IMR-90 (cell line): ENCODE data around the gene AOPEP. TPM values are rescaled to one million over a fixed set of nuclear protein-coding genes. Genes with fewer than 3 reads are reported as not detected.

Source experiments
- ATAC-seq: fragments of 200-7000 bp; cut with Tn5 transposase; 2 replicates; pipeline ENCODE4 v1.9.1; 2020; ENCODE audit warnings: low read depth, mild to moderate bottlenecking, moderate library complexity
- BruUV-seq: library from RNA; stranded (reverse); fragments of 400-500 nt; replicated peaks from 2 replicates; lab custom pipeline; 2021; lab: Mats Ljungman, UMichigan
- CTCF ChIA-PET: fragments of 300-600 bp; formaldehyde crosslinking; extraction: SDS; loops from one replicate; lab custom pipeline; 2021; ENCODE audit warnings: antibody characterized with exemption; lab: Yijun Ruan, JAX
- POLR2A ChIA-PET: fragments of 300-600 bp; sonication (Branson Sonifier 250); formaldehyde crosslinking; loops from one replicate; lab custom pipeline; 2022; ENCODE audit warnings: antibody characterized with exemption; ENCODE audit not compliant: unreplicated experiment; lab: Charles Lee
- DNase-seq: peaks from one replicate; pipeline ENCODE4 v3.0.0; 2013
- H2AFZ ChIP-seq: replicated peaks from 2 replicates; pipeline ENCODE3; 2013; ENCODE audit warnings: low read length, mild to moderate bottlenecking; ENCODE audit not compliant: poor library complexity
- H2AK5ac ChIP-seq: 2 replicates; pipeline ENCODE4 v1.6.1; 2013; ENCODE audit warnings: low read depth, low read length, inconsistent platforms
- H2AK9ac ChIP-seq: replicated peaks from 2 replicates; pipeline ENCODE3; 2013; ENCODE audit warnings: mild to moderate bottlenecking, low read depth, low read length, moderate library complexity; ENCODE audit not compliant: poor library complexity
- H2BK120ac ChIP-seq: 2 replicates; pipeline ENCODE4 v1.6.1; 2013; ENCODE audit warnings: low read depth, low read length, inconsistent platforms
- H2BK15ac ChIP-seq: 3 replicates; pipeline ENCODE4 v1.6.1; 2013; ENCODE audit warnings: low read depth, low read length, inconsistent platforms
- H2BK20ac ChIP-seq: 2 replicates; pipeline ENCODE4 v1.6.1; 2013; ENCODE audit warnings: low read depth, mild to moderate bottlenecking, inconsistent platforms, low read length, moderate library complexity
- H2BK5ac ChIP-seq: 2 replicates; pipeline ENCODE4 v1.6.1; 2013; ENCODE audit warnings: mild to moderate bottlenecking, low read depth, low read length, inconsistent platforms; ENCODE audit not compliant: poor library complexity, severe bottlenecking
- H3K14ac ChIP-seq: replicated peaks from 2 replicates; pipeline ENCODE4 v1.6.1; 2013; ENCODE audit warnings: low read depth, low read length, inconsistent platforms
- H3K18ac ChIP-seq: 2 replicates; pipeline ENCODE4 v1.6.1; 2013; ENCODE audit warnings: low read depth, low read length, control low read depth
- H3K23ac ChIP-seq: 2 replicates; pipeline ENCODE4 v1.6.1; 2013; ENCODE audit warnings: low read depth, low read length, inconsistent platforms
- H3K27ac ChIP-seq: 2 replicates; pipeline ENCODE4 v1.5.1; 2013; ENCODE audit warnings: mild to moderate bottlenecking, control low read depth, low read length; ENCODE audit not compliant: insufficient read depth
- H3K27me3 ChIP-seq: 2 replicates; pipeline ENCODE4 v1.6.1; 2013; ENCODE audit warnings: low read length; ENCODE audit not compliant: control insufficient read depth, insufficient read depth
- H3K36me3 ChIP-seq: 2 replicates; pipeline ENCODE4 v1.6.1; 2013; ENCODE audit warnings: low read length, mixed read lengths; ENCODE audit not compliant: control insufficient read depth, insufficient read depth
- H3K4ac ChIP-seq: 2 replicates; pipeline ENCODE4 v1.6.1; 2013; ENCODE audit warnings: low read depth, low read length, inconsistent platforms
- H3K4me1 ChIP-seq: 2 replicates; pipeline ENCODE4 v1.6.1; 2013; ENCODE audit warnings: low read length, mixed read lengths; ENCODE audit not compliant: control insufficient read depth, insufficient read depth
- H3K4me2 ChIP-seq: 2 replicates; pipeline ENCODE4 v1.6.1; 2013; ENCODE audit warnings: low read depth, mild to moderate bottlenecking, control low read depth, low read length, moderate library complexity
- H3K4me3 ChIP-seq: 2 replicates; pipeline ENCODE4 v1.5.1; 2013; ENCODE audit warnings: low read depth, mild to moderate bottlenecking, control low read depth, low read length, moderate library complexity; ENCODE audit not compliant: insufficient read depth
- H3K56ac ChIP-seq: 2 replicates; pipeline ENCODE4 v1.6.1; 2013; ENCODE audit warnings: low read length, inconsistent platforms; ENCODE audit not compliant: insufficient read depth; ENCODE audit errors: extremely low read depth
- H3K79me1 ChIP-seq, 2 experiments: 2 replicates each; pipeline ENCODE4 v1.6.1; 2013; ENCODE audit warnings: low read length in 2 of 2, inconsistent platforms in 1 of 2, low read depth in 1 of 2
- H3K9ac ChIP-seq: 2 replicates; pipeline ENCODE4 v1.6.1; 2013; ENCODE audit warnings: low read depth, low read length, control low read depth
- H3K9me1 ChIP-seq: 2 replicates; pipeline ENCODE4 v1.6.1; 2013; ENCODE audit warnings: low read length, inconsistent platforms; ENCODE audit not compliant: insufficient read depth
- H3K9me3 ChIP-seq: 2 replicates; pipeline ENCODE4 v1.6.1; 2013; ENCODE audit warnings: low read length; ENCODE audit not compliant: control insufficient read depth, insufficient read depth
- H4K20me1 ChIP-seq: 2 replicates; pipeline ENCODE4 v1.6.1; 2013; ENCODE audit warnings: low read length, inconsistent platforms; ENCODE audit not compliant: insufficient read depth
- H4K5ac ChIP-seq: 2 replicates; pipeline ENCODE4 v1.6.1; 2013; ENCODE audit warnings: mild to moderate bottlenecking, low read depth, low read length, control low read depth
- H4K8ac ChIP-seq, 2 experiments: 2 replicates each; pipeline ENCODE4 v1.6.1; 2013; ENCODE audit warnings: low read depth in 2 of 2, low read length in 2 of 2, control low read depth in 1 of 2, inconsistent platforms in 1 of 2
- H4K91ac ChIP-seq: 2 replicates; pipeline ENCODE4 v1.6.1; 2013; ENCODE audit warnings: low read depth, low read length, inconsistent platforms; ENCODE audit not compliant: insufficient read depth
- CTCF ChIP-seq: conservative IDR thresholded peaks from 2 replicates; pipeline ENCODE4 v1.5.1; 2012; ENCODE audit warnings: mild to moderate bottlenecking, low read depth, low read length, improper control_type of control experiment
- FOS ChIP-seq: fragments of 150-350 bp; IDR thresholded peaks from 2 replicates; pipeline ENCODE4 v1.6.1; 2016; ENCODE audit warnings: low read depth, low read length
- RAD21 ChIP-seq: IDR thresholded peaks from 2 replicates; pipeline ENCODE4 v1.6.1; 2012; ENCODE audit warnings: low read length, improper control_type of control experiment
- RFX5 ChIP-seq: IDR thresholded peaks from 2 replicates; pipeline ENCODE4 v1.8.0; 2012; ENCODE audit warnings: low read depth, mild to moderate bottlenecking, low read length, moderate library complexity
- WGBS, 2 experiments: methylation state at CpG; one replicate each; pipeline versions ENCODE4 v1.1.5 to v1.1.7; 2013; ENCODE audit warnings: missing lambda C conversion rate in 2 of 2; ENCODE audit not compliant: insufficient read length in 1 of 2; ENCODE audit errors: extremely low coverage in 2 of 2; 5-methylcytosine and 5-hydroxymethylcytosine counted together
- dilution Hi-C: fragments of 300-500 bp; cut with HindIII; formaldehyde crosslinking; loops from one replicate; pipeline ENCODE4 v1.14.3; 2018; ENCODE audit warnings: low sequenced_read_pairs; ENCODE audit not compliant: unreplicated experiment
- in situ Hi-C: fragments of 300-500 bp; cut with MboI; formaldehyde crosslinking; loops from 3 replicates; pipeline ENCODE4 v1.14.3; 2019; ENCODE audit warnings: low sequenced_read_pairs, inconsistent platforms, mixed read lengths
- intact Hi-C: fragments of 100-400 bp; cut with micrococcal nuclease; formaldehyde crosslinking; loops from 2 replicates; pipeline ENCODE4 v1.10.0; 2022
- polyA plus RNA-seq, 3 experiments: library from polyadenylated mRNA; depleted of rRNA; stranded (reverse); fragments of >200 nt; gene quantifications; 2 replicates each; pipeline ENCODE4 v1.2.3, GENCODE V29; 2012; ENCODE audit warnings: low replicate concordance in 1 of 3
- total RNA-seq: library from RNA; depleted of rRNA; stranded (reverse); fragments of >200 nt; gene quantifications from 2 replicates; pipeline ENCODE4 v1.2.3, GENCODE V29; 2012

Gene AOPEP
- total and polyA plus RNA-seq, 2 of the 4 experiments (the other 2 are of a cell fraction), result 34.9 to 38.7 TPM

GRCh38 chr9:94812343-94812742 lies 85.8 kb downstream of the AOPEP start:
- H4K91ac ChIP-seq, result peak overlapping the region; percentile 25; the same call in 1 of the 2 replicates
- H3K9me1 ChIP-seq, result peaks cover 6% of the 10 kb centered on the region; the same call in 1 of the 2 replicates
- no peak overlapping the region for H2AFZ ChIP-seq
- no TSS peak for BruUV-seq
- H4K20me1 ChIP-seq, result peaks cover 4% of the 10 kb centered on the region; the same call in 1 of the 2 replicates
- H4K8ac ChIP-seq, result no peak overlapping the region
- H3K27ac ChIP-seq, result no peak overlapping the region
- peak overlapping the region; percentile 48; the same call in 1 of the 2 replicates for H2BK20ac ChIP-seq
- H3K9me3 ChIP-seq, result no peaks in the 10 kb centered on the region
- peaks cover 7% of the 10 kb centered on the region for H3K36me3 ChIP-seq
- peak overlapping the region; percentile 10; the same call in 1 of the 2 replicates for H4K5ac ChIP-seq
- no peak overlapping the region; the same call in 1 of the 2 replicates for H3K23ac ChIP-seq
- intact Hi-C loops (no loop called here), dilution Hi-C loops (no loop called here), in situ Hi-C loops (no loop called here)
- ATAC-seq (peak; percentile 95), DNase-seq (peak; percentile 77)
- no peak overlapping the region for H2AK9ac ChIP-seq
- H3K4me3 ChIP-seq, result no peak overlapping the region
- peak overlapping the region; percentile 50; the same call in 1 of the 2 replicates for H3K4me2 ChIP-seq
- H3K18ac ChIP-seq, result peak overlapping the region; percentile 36; the same call in 1 of the 2 replicates
- peak overlapping the region; percentile 43 for H3K4ac ChIP-seq
- peak overlapping the region; percentile 12; the same call in 1 of the 2 replicates for H3K14ac ChIP-seq
- H2BK5ac ChIP-seq, result peak overlapping the region; percentile 55
- no peak overlapping the region for H3K9ac ChIP-seq
- peak overlapping the region; percentile 40; the same call in 2 of the 3 replicates for H2BK15ac ChIP-seq
- TF ChIP-seq FOS (0 out of 2 replicates have a peak, but pooled peaks have one; percentile 16), RAD21 (no peak), CTCF (no peak), RFX5 (no peak)
- CTCF ChIA-PET, result interaction anchor here (0.9 kb wide), 1 partner anchor 56 kb away, joined by 3 read pairs; no protein-coding TSS in a partner anchor
- WGBS, 2 experiments, result no CpG with 5 or more reads among the region's 2 CpGs
- H3K27me3 ChIP-seq, result peaks cover under 1% of the 10 kb centered on the region; the same call in 1 of the 2 replicates
- H3K4me1 ChIP-seq, result peaks cover 11% of the 10 kb centered on the region
- no peak overlapping the region for H3K56ac ChIP-seq
- H2BK120ac ChIP-seq, result peak overlapping the region; percentile 58
- H2AK5ac ChIP-seq, result peak overlapping the region; percentile 4; the same call in 1 of the 2 replicates
- POLR2A ChIA-PET, result no interaction called here
- H3K79me1 ChIP-seq, result peaks cover 0 to 9% of the 10 kb centered on the region in 2 experiments; a peak in 2 of 4 replicates
